ENCODE results near the gene MTOR.
A peak's percentile ranks its signal among the peaks of the same experiment; 100 is the strongest.

Gene MTOR

GRCh38 chr1:11204396-11205190, 57.8 kb downstream of the MTOR start:
- Histone ChIP-seq H3K4me2 (ENCODE audit: low read length) (no peak overlapping the region), H3K9ac (no peak overlapping the region), H3K27me3 (ENCODE audit: control insufficient read depth, insufficient read depth, low read length) (no peaks in the 10 kb centered on the region), H3K27ac (no peak overlapping the region), H3K79me2 (no peaks in the 10 kb centered on the region), H2AFZ (no peak overlapping the region), H3K4me1 (no peaks in the 10 kb centered on the region), H3K9me3 (ENCODE audit: control insufficient read depth, low read length) (no peaks in the 10 kb centered on the region), H3K36me3 (ENCODE audit: control insufficient read depth, insufficient read depth, low read length) (no peaks in the 10 kb centered on the region), H3K4me3 (ENCODE audit: low read depth, low read length) (no peak overlapping the region)
- TF ChIP-seq, protein P1, sequence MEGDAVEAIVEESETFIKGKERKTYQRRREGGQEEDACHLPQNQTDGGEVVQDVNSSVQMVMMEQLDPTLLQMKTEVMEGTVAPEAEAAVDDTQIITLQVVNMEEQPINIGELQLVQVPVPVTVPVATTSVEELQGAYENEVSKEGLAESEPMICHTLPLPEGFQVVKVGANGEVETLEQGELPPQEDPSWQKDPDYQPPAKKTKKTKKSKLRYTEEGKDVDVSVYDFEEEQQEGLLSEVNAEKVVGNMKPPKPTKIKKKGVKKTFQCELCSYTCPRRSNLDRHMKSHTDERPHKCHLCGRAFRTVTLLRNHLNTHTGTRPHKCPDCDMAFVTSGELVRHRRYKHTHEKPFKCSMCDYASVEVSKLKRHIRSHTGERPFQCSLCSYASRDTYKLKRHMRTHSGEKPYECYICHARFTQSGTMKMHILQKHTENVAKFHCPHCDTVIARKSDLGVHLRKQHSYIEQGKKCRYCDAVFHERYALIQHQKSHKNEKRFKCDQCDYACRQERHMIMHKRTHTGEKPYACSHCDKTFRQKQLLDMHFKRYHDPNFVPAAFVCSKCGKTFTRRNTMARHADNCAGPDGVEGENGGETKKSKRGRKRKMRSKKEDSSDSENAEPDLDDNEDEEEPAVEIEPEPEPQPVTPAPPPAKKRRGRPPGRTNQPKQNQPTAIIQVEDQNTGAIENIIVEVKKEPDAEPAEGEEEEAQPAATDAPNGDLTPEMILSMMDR (IDR thresholded peaks at IDR 0.05), result no peak

GRCh38 chr1:11198851-11199594, 63.3 kb downstream of the MTOR start:
- TF ChIP-seq, protein P1 (IDR thresholded peaks at IDR 0.05), result no peak
- Histone ChIP-seq H3K4me2 (ENCODE audit: low read length) (no peak overlapping the region), H3K4me3 (ENCODE audit: low read depth, low read length) (no peak overlapping the region), H3K27me3 (ENCODE audit: control insufficient read depth, insufficient read depth, low read length) (no peaks in the 10 kb centered on the region), H3K36me3 (ENCODE audit: control insufficient read depth, insufficient read depth, low read length) (no peaks in the 10 kb centered on the region), H3K4me1 (peaks cover 12% of the 10 kb centered on the region), H2AFZ (peak overlapping the region; percentile 38), H3K9ac (no peak overlapping the region), H3K9me3 (ENCODE audit: control insufficient read depth, low read length) (no peaks in the 10 kb centered on the region), H3K79me2 (no peaks in the 10 kb centered on the region), H3K27ac (peak overlapping the region; percentile 75)

- Histone ChIP-seq H3K9me3 (ENCODE audit: control insufficient read depth, low read length) (no peaks in the 10 kb centered on the region), H3K4me3 (ENCODE audit: low read depth, low read length) (no peak overlapping the region), H3K36me3 (ENCODE audit: control insufficient read depth, insufficient read depth, low read length) (no peaks in the 10 kb centered on the region), H2AFZ (peak overlapping the region; percentile 38), H3K27ac (peak overlapping the region; percentile 75), H3K4me2 (ENCODE audit: low read length) (no peak overlapping the region), H3K27me3 (ENCODE audit: control insufficient read depth, insufficient read depth, low read length) (no peaks in the 10 kb centered on the region), H3K9ac (no peak overlapping the region), H3K79me2 (no peaks in the 10 kb centered on the region), H3K4me1 (peaks cover 12% of the 10 kb centered on the region)
- TF ChIP-seq, protein P1 (IDR thresholded peaks at IDR 0.05), result no peak
Observed at GRCh38 chr1:11198257-11198656, 64.1 kb downstream of the MTOR start.

DNA sequence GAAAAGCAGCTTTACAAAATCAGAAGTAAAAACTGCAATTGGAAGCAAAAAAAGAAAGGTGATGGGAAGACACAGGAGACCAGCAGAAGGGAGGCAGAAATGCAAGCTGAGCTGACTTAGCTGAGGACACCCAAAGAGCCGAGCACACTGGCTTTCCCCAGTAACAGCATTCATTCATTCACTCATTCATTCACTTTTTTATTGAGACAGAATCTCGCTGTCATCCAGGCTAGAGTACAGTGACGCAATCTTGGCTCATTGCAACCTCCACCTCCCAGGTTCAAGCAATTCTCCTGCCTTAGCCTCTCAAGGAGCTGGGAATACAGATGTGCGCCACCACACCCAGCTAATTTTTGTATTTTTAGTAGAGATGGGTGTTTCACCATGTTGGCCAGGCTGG, 65.0 kb downstream of the MTOR start:
- H3K4me2 ChIP-seq (ENCODE audit: low read length), result no peak overlapping the region
- no peaks in the 10 kb centered on the region for H3K9me3 ChIP-seq (ENCODE audit: control insufficient read depth, low read length)
- peaks cover 12% of the 10 kb centered on the region for H3K4me1 ChIP-seq
- no peak overlapping the region for H3K9ac ChIP-seq
- no peaks in the 10 kb centered on the region for H3K36me3 ChIP-seq (ENCODE audit: control insufficient read depth, insufficient read depth, low read length)
- no peaks in the 10 kb centered on the region for H3K79me2 ChIP-seq
- TF ChIP-seq, protein P1 (IDR thresholded peaks at IDR 0.05), result no peak
- no peaks in the 10 kb centered on the region for H3K27me3 ChIP-seq (ENCODE audit: control insufficient read depth, insufficient read depth, low read length)
- no peak overlapping the region for H2AFZ ChIP-seq
- no peak overlapping the region for H3K4me3 ChIP-seq (ENCODE audit: low read depth, low read length)
- H3K27ac ChIP-seq, result no peak overlapping the region

Data from parathyroid adenoma (tissue), 2 donors.